Lung (tissue), 12 donors: ENCODE results near the gene GAB2. TPM values are rescaled to one million over a fixed set of nuclear protein-coding genes. Genes with fewer than 3 reads are reported as not detected.

Source experiments
- ATAC-seq: fragments of 200-7000 bp; cut with Tn5 transposase; one replicate; pipeline ENCODE4 v1.9.1; 2020; ENCODE audit warnings: moderate number of reproducible peaks; ENCODE audit not compliant: insufficient read depth, low FRiP score
- DNase-seq, 3 donors: peaks; one replicate each; pipeline ENCODE4 v3.0.0-alpha.2; 2013 to 2017
- H3K27ac ChIP-seq, 2 donors: one replicate each; pipeline ENCODE4 v1.5.1; 2013; ENCODE audit warnings: mild to moderate bottlenecking in 2 of 2, moderate library complexity in 2 of 2, control low read depth in 1 of 2, inconsistent platforms in 1 of 2, low read depth in 1 of 2, low read length in 1 of 2
- H3K27me3 ChIP-seq, 3 donors: one replicate each; pipeline ENCODE4 v1.5.1; 2013; ENCODE audit warnings: low read length in 2 of 3; ENCODE audit not compliant: control insufficient read depth in 3 of 3, insufficient read depth in 3 of 3
- H3K36me3 ChIP-seq, 4 donors: one replicate each; pipeline ENCODE4 v1.5.1; 2013; ENCODE audit warnings: low read length in 4 of 4, mild to moderate bottlenecking in 1 of 4, moderate library complexity in 1 of 4; ENCODE audit not compliant: control insufficient read depth in 4 of 4, insufficient read depth in 4 of 4
- H3K4me1 ChIP-seq, 5 donors: one replicate each; pipeline ENCODE4 v1.5.1; 2013; ENCODE audit warnings: low read length in 5 of 5, mild to moderate bottlenecking in 2 of 5, moderate library complexity in 1 of 5; ENCODE audit not compliant: control insufficient read depth in 5 of 5, insufficient read depth in 5 of 5
- H3K4me3 ChIP-seq: one replicate; pipeline ENCODE4 v1.5.1; 2013; ENCODE audit warnings: mild to moderate bottlenecking, control low read depth, moderate library complexity
- H3K9ac ChIP-seq, 2 donors: one replicate each; pipeline ENCODE4 v1.5.1; 2013; ENCODE audit warnings: low read length in 2 of 2, control low read depth in 1 of 2; ENCODE audit not compliant: insufficient read depth in 1 of 2
- H3K9me3 ChIP-seq, 4 donors: one replicate each; pipeline ENCODE4 v1.5.1; 2013; ENCODE audit warnings: low read length in 3 of 4, mild to moderate bottlenecking in 1 of 4, moderate library complexity in 1 of 4; ENCODE audit not compliant: control insufficient read depth in 4 of 4, insufficient read depth in 3 of 4
- CTCF ChIP-seq: IDR thresholded peaks from 2 replicates; pipeline ENCODE4 v1.5.1; 2012; ENCODE audit warnings: mild to moderate bottlenecking; ENCODE audit errors: control extremely low read depth, extremely low read depth
- WGBS, 2 donors: extraction: QIAGEN DNeasy Blood & Tissue Kit; methylation state at CpG; one replicate each; pipeline ENCODE4 v1.1.7; 2013; 5-methylcytosine and 5-hydroxymethylcytosine counted together
- polyA plus RNA-seq, 2 donors: library from polyadenylated mRNA; stranded (reverse); fragments of 200-250 nt; gene quantifications; one replicate each; pipeline ENCODE4 v1.2.1, GENCODE V29; 2013
- total RNA-seq, 2 donors: library from RNA; depleted of rRNA in 1 of 2; stranded (reverse); fragments of >200 nt in 1 of 2; gene quantifications; one replicate each; pipeline ENCODE4 v1.2.1, GENCODE V29; 2014 to 2021
- donor health status: control.
- donor health status: control.
- donor health status: Bipolar disorder and iron deficiency.
- donor health status: healthy.
- donor health status: DM: yes; HTN: yes; CAD: no.

The GAB2 gene
- total and polyA plus RNA-seq, 4 donors: 17.8 to 47.9 (median 23.1) TPM

- Histone ChIP-seq H3K36me3 (peaks cover 9 to 57% (median 19%) of the 10 kb centered on the region in 4 donors), H3K4me3 (no peak overlapping the region), H3K27me3 (no peaks in the 10 kb centered on the region), H3K9me3 (no peaks in the 10 kb centered on the region), H3K27ac (peak overlapping the region in 1 of 2 donors; percentile 8), H3K4me1 (peaks cover 0 to 2% (median 0%) of the 10 kb centered on the region in 5 donors), H3K9ac (no peak overlapping the region)
- 80 to 87% methylated on average over 11 to 12 of the region's 12 CpGs for WGBS, 2 donors
- no peak for TF ChIP-seq CTCF
- ATAC-seq (no peak), DNase-seq (peak in 1 of 3 donors; percentile 4)
These were observed 203.1 kb downstream of the GAB2 start for GRCh38 chr11:78214331-78215194.

GRCh38 chr11:78213526-78214330 lies 203.9 kb downstream of the GAB2 start:
- no peak for ATAC-seq
- Histone ChIP-seq H3K27ac (peak overlapping the region in 1 of 2 donors; percentile 26), H3K27me3 (no peaks in the 10 kb centered on the region), H3K4me3 (no peak overlapping the region), H3K9ac (no peak overlapping the region), H3K9me3 (no peaks in the 10 kb centered on the region), H3K36me3 (peaks cover 5 to 53% (median 22%) of the 10 kb centered on the region in 4 donors), H3K4me1 (peaks cover 0 to 2% (median 0%) of the 10 kb centered on the region in 5 donors)
- DNase-seq: peak in 1 of 3 donors; percentile 7
- 69 to 70% methylated on average over 8 of the region's 8 CpGs for WGBS, 2 donors
- no peak for TF ChIP-seq CTCF

GRCh38 chr11:78212586-78213371 lies 204.8 kb downstream of the GAB2 start:
- Histone ChIP-seq H3K36me3 (peaks cover 3 to 47% (median 22%) of the 10 kb centered on the region in 4 donors), H3K4me1 (peaks cover 0 to 3% (median 0%) of the 10 kb centered on the region in 5 donors), H3K9ac (no peak overlapping the region), H3K27me3 (no peaks in the 10 kb centered on the region), H3K9me3 (no peaks in the 10 kb centered on the region), H3K27ac (no peak overlapping the region), H3K4me3 (no peak overlapping the region)
- 91 to 95% methylated on average over 11 of the region's 11 CpGs for WGBS, 2 donors
- DNase-seq: peak in 1 of 3 donors; percentile 10
- no peak for ATAC-seq
- TF ChIP-seq CTCF: no peak
